H1 (cell line): ENCODE measurements around the gene ETFDH. TPM values are rescaled to one million over a fixed set of nuclear protein-coding genes. Genes with fewer than 3 reads are reported as not detected.

Experiments
- CTCF ChIA-PET: fragments of 300-600 bp; sonication (Branson Sonifier 250); formaldehyde crosslinking; loops from one replicate; lab custom pipeline; 2021; ENCODE audit not compliant: partially characterized antibody; lab: Charles Lee
- POLR2A ChIA-PET: fragments of 300-600 bp; sonication (Branson Sonifier 250); formaldehyde crosslinking; loops from one replicate; lab custom pipeline; 2021; ENCODE audit warnings: inconsistent platforms; ENCODE audit not compliant: partially characterized antibody; lab: Charles Lee
- DNase-seq, 2 experiments: peaks; one replicate each; pipeline versions ENCODE4 v3.0.0 to v3.0.0-alpha.2; 2010 to 2022; ENCODE audit warnings: low spot score in 2 of 2, low read depth in 1 of 2, mixed read lengths in 1 of 2
- FAIRE-seq: peaks from 2 replicates; lab custom pipeline; 2011; peaks lifted over from hg19 to GRCh38; lab: Jason Lieb, UNC
- H2AFZ ChIP-seq: 2 replicates; pipeline ENCODE4 v1.8.1; 2012; ENCODE audit warnings: low read length, inconsistent platforms
- H2AK5ac ChIP-seq: 2 replicates; pipeline ENCODE4 v1.6.1; 2013; ENCODE audit warnings: low read depth, low read length
- H2BK120ac ChIP-seq: replicated peaks from 2 replicates; pipeline ENCODE3; 2013; ENCODE audit warnings: low read depth, low read length, inconsistent platforms
- H2BK12ac ChIP-seq: 2 replicates; pipeline ENCODE4 v1.6.1; 2013; ENCODE audit warnings: low read depth, low read length
- H2BK15ac ChIP-seq: 2 replicates; pipeline ENCODE4 v1.6.1; 2013; ENCODE audit warnings: low read length
- H2BK20ac ChIP-seq: 2 replicates; pipeline ENCODE4 v1.6.1; 2013; ENCODE audit warnings: low read length
- H2BK5ac ChIP-seq: 2 replicates; pipeline ENCODE4 v1.6.1; 2013; ENCODE audit warnings: low read depth, low read length
- H3K14ac ChIP-seq: 2 replicates; pipeline ENCODE4 v1.6.1; 2013; ENCODE audit warnings: inconsistent platforms; ENCODE audit not compliant: insufficient read length
- H3K18ac ChIP-seq: 2 replicates; pipeline ENCODE4 v1.6.1; 2013; ENCODE audit warnings: low read length; ENCODE audit errors: extremely low read depth
- H3K23ac ChIP-seq: 2 replicates; pipeline ENCODE4 v1.6.1; 2013; ENCODE audit warnings: inconsistent platforms; ENCODE audit not compliant: insufficient read length
- H3K23me2 ChIP-seq: 2 replicates; pipeline ENCODE4 v1.6.1; 2013; ENCODE audit warnings: low read depth, low read length
- H3K27ac ChIP-seq: 2 replicates; pipeline ENCODE4 v1.6.1; 2011; ENCODE audit warnings: low read depth, low read length, inconsistent platforms
- H3K27me3 ChIP-seq, 4 experiments: replicated peaks in 1 of 4; 1 replicate in 1 of 4; 2 replicates in 3 of 4; pipeline versions ENCODE4 v1.6.1 to v1.8.1; 2011 to 2013; ENCODE audit warnings: low read length in 3 of 4, mild to moderate bottlenecking in 3 of 4, inconsistent platforms in 2 of 4, mixed read lengths in 2 of 4, moderate library complexity in 1 of 4; ENCODE audit not compliant: control insufficient read depth in 3 of 4, insufficient read depth in 3 of 4; ENCODE audit errors: extremely low read depth in 1 of 4
- H3K36me3 ChIP-seq, 4 experiments: 2 replicates each; pipeline versions ENCODE4 v1.6.1 to v1.8.1; 2011 to 2013; ENCODE audit warnings: mild to moderate bottlenecking in 4 of 4, low read length in 3 of 4, moderate library complexity in 2 of 4, control low read depth in 1 of 4, inconsistent platforms in 1 of 4; ENCODE audit not compliant: insufficient read depth in 4 of 4, control insufficient read depth in 2 of 4
- H3K4ac ChIP-seq: replicated peaks from 2 replicates; pipeline ENCODE3; 2013; ENCODE audit warnings: low read length, low read depth, mixed read lengths, inconsistent platforms; ENCODE audit not compliant: insufficient read length
- H3K4me1 ChIP-seq, 4 experiments: replicated peaks in 1 of 4; 1 replicate in 1 of 4; 2 replicates in 3 of 4; pipeline versions ENCODE4 v1.6.1 to v1.8.1; 2011 to 2013; ENCODE audit warnings: low read length in 3 of 4, inconsistent platforms in 2 of 4, mixed read lengths in 1 of 4; ENCODE audit not compliant: insufficient read depth in 4 of 4, control insufficient read depth in 3 of 4
- H3K4me2 ChIP-seq, 2 experiments: 2 replicates each; pipeline versions ENCODE4 v1.6.1 to v1.8.1; 2011 to 2013; ENCODE audit warnings: low read depth in 2 of 2, low read length in 2 of 2, control low read depth in 1 of 2, inconsistent platforms in 1 of 2, mild to moderate bottlenecking in 1 of 2; ENCODE audit not compliant: insufficient read depth in 1 of 2
- H3K4me3 ChIP-seq, 4 experiments: fragments of 200-600, 300-600 bp in 1 of 4; sonication (generic), shearing (Covaris generic), sonication (Bioruptor Twin) in 1 of 4; 2 replicates each; pipeline versions ENCODE4 v1.5.1 to v1.8.1; 2011 to 2016; ENCODE audit warnings: low read length in 4 of 4, low read depth in 3 of 4, control low read depth in 2 of 4, inconsistent platforms in 2 of 4, mild to moderate bottlenecking in 2 of 4, mixed read lengths in 1 of 4, moderate library complexity in 1 of 4; ENCODE audit not compliant: insufficient read depth in 2 of 4; ENCODE audit errors: extremely low read depth in 1 of 4
- H3K56ac ChIP-seq: replicated peaks from 2 replicates; pipeline ENCODE3; 2013; ENCODE audit warnings: low read depth, mild to moderate bottlenecking, mixed read lengths, low read length, inconsistent platforms; ENCODE audit not compliant: insufficient read length
- H3K79me1 ChIP-seq: 2 replicates; pipeline ENCODE4 v1.6.1; 2013; ENCODE audit warnings: low read depth, low read length, control low read depth
- H3K79me2 ChIP-seq, 2 experiments: 2 replicates each; pipeline versions ENCODE4 v1.6.1 to v1.8.1; 2012 to 2013; ENCODE audit warnings: low read length in 2 of 2, mild to moderate bottlenecking in 2 of 2, inconsistent platforms in 1 of 2; ENCODE audit not compliant: insufficient read depth in 2 of 2, control insufficient read depth in 1 of 2
- H3K9ac ChIP-seq, 4 experiments: replicated peaks in 1 of 4; 1 replicate in 1 of 4; 2 replicates in 3 of 4; pipeline versions ENCODE4 v1.6.1 to v1.8.1; 2011 to 2013; ENCODE audit warnings: low read depth in 3 of 4, low read length in 3 of 4, control low read depth in 2 of 4, mild to moderate bottlenecking in 2 of 4, moderate library complexity in 2 of 4, inconsistent platforms in 1 of 4; ENCODE audit errors: extremely low read depth in 1 of 4
- H3K9me3 ChIP-seq, 2 experiments: 2 replicates each; pipeline versions ENCODE4 v1.6.1 to v1.8.1; 2012 to 2013; ENCODE audit warnings: mild to moderate bottlenecking in 2 of 2, moderate library complexity in 2 of 2, control low read depth in 1 of 2, inconsistent platforms in 1 of 2, low read depth in 1 of 2, low read length in 1 of 2, mixed read lengths in 1 of 2; ENCODE audit not compliant: insufficient read depth in 2 of 2
- H4K20me1 ChIP-seq, 2 experiments: replicated peaks in 1 of 2; 2 replicates each; pipeline versions ENCODE3 to v1.8.1; 2011 to 2013; ENCODE audit warnings: inconsistent platforms in 2 of 2, low read length in 2 of 2, mild to moderate bottlenecking in 1 of 2; ENCODE audit not compliant: insufficient read depth in 2 of 2, control insufficient read depth in 1 of 2
- H4K5ac ChIP-seq: 2 replicates; pipeline ENCODE4 v1.6.1; 2013; ENCODE audit warnings: low read length, low read depth, mixed read lengths, inconsistent platforms; ENCODE audit not compliant: insufficient read length
- H4K8ac ChIP-seq: 2 replicates; pipeline ENCODE4 v1.8.0; 2013; ENCODE audit warnings: mild to moderate bottlenecking, moderate library complexity, low read length, inconsistent platforms; ENCODE audit not compliant: insufficient read depth; ENCODE audit errors: extremely low read depth
- H4K91ac ChIP-seq: replicated peaks from 2 replicates; pipeline ENCODE3; 2013; ENCODE audit warnings: low read length, mixed read lengths, inconsistent platforms; ENCODE audit not compliant: insufficient read length
- EP300 ChIP-seq, 2 experiments: IDR thresholded peaks; 1 replicate in 1 of 2; 2 replicates in 1 of 2; pipeline ENCODE4 v1.6.1; 2011 to 2012; ENCODE audit warnings: low read depth in 2 of 2, low read length in 2 of 2, mild to moderate bottlenecking in 2 of 2, borderline replicate concordance in 1 of 2, inconsistent platforms in 1 of 2, moderate library complexity in 1 of 2
- GABPA ChIP-seq: IDR thresholded peaks from 2 replicates; pipeline ENCODE4 v1.6.1; 2011; ENCODE audit warnings: mild to moderate bottlenecking, low read length, moderate library complexity, borderline replicate concordance; ENCODE audit not compliant: insufficient read depth
- NRF1 ChIP-seq: IDR thresholded peaks from 2 replicates; pipeline ENCODE4 v1.6.1; 2011; ENCODE audit warnings: mild to moderate bottlenecking, low read depth, low read length, improper control_type of control experiment
- SP1 ChIP-seq: IDR thresholded peaks from 2 replicates; pipeline ENCODE4 v1.6.1; 2011; ENCODE audit warnings: low read depth, low read length
- SRF ChIP-seq: IDR thresholded peaks from 2 replicates; pipeline ENCODE4 v1.6.1; 2011; ENCODE audit warnings: mild to moderate bottlenecking, low read depth, low read length, moderate library complexity
- WGBS, 2 experiments: shearing (Covaris generic) in 1 of 2; methylation state at CpG; one replicate each; pipeline versions ENCODE4 v1.1.6 to v1.1.7; 2013 to 2015; ENCODE audit warnings: low lambda C conversion rate in 2 of 2, mixed read lengths in 2 of 2, inconsistent platforms in 1 of 2, low coverage in 1 of 2, missing lambda C conversion rate in 1 of 2; ENCODE audit not compliant: insufficient replicate concordance in 2 of 2, insufficient coverage in 1 of 2, insufficient read length in 1 of 2; ENCODE audit errors: extremely low coverage in 1 of 2, missing lambda C conversion rate in 1 of 2; 5-methylcytosine and 5-hydroxymethylcytosine counted together
- polyA plus RNA-seq, 7 experiments: library from polyadenylated mRNA; depleted of rRNA in 3 of 7; stranded (reverse) in 5 of 7; unstranded in 2 of 7; fragments of >200 nt in 5 of 7; fragments of 200-250 nt in 2 of 7; gene quantifications; 1 replicate in 5 of 7; 2 replicates in 1 of 7; 4 replicates in 1 of 7; pipeline versions ENCODE4 v1.2.1 to v1.2.3, GENCODE V29; 2011 to 2013; ENCODE audit warnings: missing spikeins in 2 of 7, mixed read lengths in 2 of 7
- total RNA-seq: library from RNA; stranded (reverse); fragmentation: NEBNext Ultra II Directional; extraction: Animal tissue kit (Norgen Biotek cat#: 25700); gene quantifications from 2 replicates; pipeline ENCODE4 v1.2.1, GENCODE V29; 2021
- TF ChIP-seq, protein P1 (sequence below): IDR thresholded peaks from 2 replicates; pipeline ENCODE4 v1.6.1; 2011; ENCODE audit warnings: low read depth, mild to moderate bottlenecking, low read length; ENCODE audit not compliant: insufficient read depth

Gene ETFDH
- total and polyA plus RNA-seq, 2 of the 8 experiments (the other 6 are each of a cell fraction or from before 2014, with no cell fraction given): 11.3 to 15.7 TPM

DNA sequence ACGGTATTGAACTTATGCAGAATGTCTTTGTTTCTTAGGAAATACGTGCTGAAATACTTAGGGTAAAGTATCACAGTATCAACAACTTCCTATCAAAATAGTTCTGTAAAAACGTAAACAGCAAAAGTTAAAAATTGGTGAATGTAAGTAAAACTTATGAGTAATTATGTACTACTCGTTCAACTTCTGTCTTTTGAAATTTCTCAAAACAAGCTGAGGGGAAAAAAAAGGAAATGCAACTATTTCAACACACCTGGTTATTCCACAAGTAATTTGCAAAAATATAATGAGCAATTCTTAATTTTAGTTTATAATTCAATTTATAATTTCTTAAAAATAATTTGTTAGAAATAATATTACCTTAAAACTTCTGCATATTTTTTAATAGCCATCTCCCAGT is 42.8 kb downstream of the ETFDH start:
- Histone ChIP-seq H3K36me3 (peaks cover 12 to 94% (median 65%) of the 10 kb centered on the region in 4 experiments), H2BK12ac (no peak overlapping the region), H3K9me3 (no peaks in the 10 kb centered on the region), H3K56ac (no peak overlapping the region), H2BK120ac (no peak overlapping the region), H3K23ac (no peak overlapping the region), H3K79me1 (peaks cover 2% of the 10 kb centered on the region; the same call in 1 of the 2 replicates), H2BK5ac (no peak overlapping the region), H3K27me3 (peaks cover 0 to 2% (median 0%) of the 10 kb centered on the region in 4 experiments; a peak in 1 of 7 replicates), H3K23me2 (no peaks in the 10 kb centered on the region), H4K91ac (no peak overlapping the region), H4K20me1 (peaks cover 0 to 2% of the 10 kb centered on the region in 2 experiments), H3K18ac (no peak overlapping the region), H3K4me2 (no peak overlapping the region), H3K79me2 (peaks cover 0 to 6% of the 10 kb centered on the region in 2 experiments; a peak in 1 of 4 replicates), H2AK5ac (no peak overlapping the region), H3K9ac (no peak overlapping the region), H4K5ac (no peak overlapping the region), H3K27ac (no peak overlapping the region), H2AFZ (no peak overlapping the region), H3K4me3 (no peak overlapping the region), H2BK20ac (no peak overlapping the region), H3K14ac (no peak overlapping the region), H3K4ac (no peak overlapping the region), H2BK15ac (no peak overlapping the region), H4K8ac (no peak overlapping the region), H3K4me1 (no peaks in the 10 kb centered on the region)
- DNase-seq (no peak), FAIRE-seq (no peak)
- TF ChIP-seq SP1 (no peak), NRF1 (no peak), EP300 (IDR thresholded peaks at IDR 0.05; ENCODE audit: borderline replicate concordance in 1 of 2, low read depth in 2 of 2, low read length in 2 of 2) (no peak), GABPA (no peak), SRF (no peak)
- TF ChIP-seq, protein P1, sequence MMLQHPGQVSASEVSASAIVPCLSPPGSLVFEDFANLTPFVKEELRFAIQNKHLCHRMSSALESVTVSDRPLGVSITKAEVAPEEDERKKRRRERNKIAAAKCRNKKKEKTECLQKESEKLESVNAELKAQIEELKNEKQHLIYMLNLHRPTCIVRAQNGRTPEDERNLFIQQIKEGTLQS: no peak
- WGBS, 2 experiments: 88% methylated on average over 4 of the region's 4 CpGs; no CpG with 5 or more reads in 1 of the 2 experiments
- POLR2A ChIA-PET: no interaction called here
- CTCF ChIA-PET: no interaction called here
